ENCODE measurements around the gene GNG8. TPM values are rescaled to one million over a fixed set of nuclear protein-coding genes. Genes with fewer than 3 reads are reported as not detected.
A peak's percentile ranks its signal among the peaks of the same experiment; 100 is the strongest.

The GNG8 gene
- total and polyA plus RNA-seq, 10 of the 15 experiments (the other 5 are each of a cell fraction or from before 2014, with no cell fraction given): 1.2 to 6.6 (median 2.7) TPM; not detected in 6

DNA sequence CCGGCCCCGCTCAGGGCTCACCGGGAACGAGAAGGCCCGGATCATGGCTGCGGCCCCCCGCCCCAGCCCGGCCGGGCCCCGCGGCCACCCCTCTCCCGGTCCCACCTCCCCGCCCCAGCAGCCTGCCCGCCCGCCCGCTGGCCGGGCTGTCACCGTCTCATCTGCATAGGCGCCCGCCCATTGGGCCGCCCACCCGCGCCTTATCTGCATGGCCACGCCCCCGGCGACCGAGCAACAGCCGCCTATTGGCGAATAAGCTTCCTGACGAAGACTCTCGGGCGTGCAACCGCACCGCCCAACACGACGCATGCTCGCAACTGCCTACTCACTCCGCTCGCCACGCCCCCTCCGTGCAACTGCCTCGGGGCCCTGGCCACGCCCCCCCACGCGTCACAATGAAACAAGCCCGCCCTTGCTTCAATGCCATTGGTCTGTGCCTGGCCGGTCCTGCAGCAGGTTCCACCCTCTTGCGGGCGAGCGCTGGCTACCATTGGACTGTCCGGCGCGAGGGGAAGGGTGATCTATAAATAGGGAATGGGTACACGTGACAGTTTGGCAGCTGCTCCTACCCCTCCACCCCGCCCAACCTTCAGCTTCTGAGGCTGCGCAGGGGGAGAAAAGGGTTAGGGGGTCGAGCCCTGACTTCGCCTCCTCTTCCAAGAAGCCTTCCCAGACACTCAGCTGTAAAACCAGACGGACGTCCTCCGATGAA, 25.2 kb upstream of the GNG8 start, which contains the start of gene DACT3 (continued):
- TF ChIP-seq MAX (IDR thresholded peaks at IDR 0.05; ENCODE audit: low read depth, low read length): peak; percentile 85
- TF ChIP-seq SMAD5 (IDR thresholded peaks at IDR 0.05; ENCODE audit: low read depth): no peak
- peak; percentile 46 for TF ChIP-seq RELA (IDR thresholded peaks at IDR 0.05; ENCODE audit: borderline replicate concordance, partially characterized antibody)
- TF ChIP-seq REST (IDR thresholded peaks at IDR 0.05; ENCODE audit: low read depth, low read length): no peak
- no peak; the same call in 1 of the 2 replicates for TF ChIP-seq YY1 (IDR thresholded peaks at IDR 0.05; ENCODE audit: low read depth, low read length)
- TF ChIP-seq BCL11A (IDR thresholded peaks at IDR 0.05; ENCODE audit: low read depth, low read length): no peak
- TF ChIP-seq SREBF2 (IDR thresholded peaks at IDR 0.05; ENCODE audit: low read length): 0 out of 2 replicates have a peak, but pooled peaks have one; percentile 8
- no peak for TF ChIP-seq SUPT20H (IDR thresholded peaks at IDR 0.05; ENCODE audit: borderline replicate concordance, control insufficient read depth, low read depth, low read length)
- TF ChIP-seq ATF7 (IDR thresholded peaks at IDR 0.05; ENCODE audit: low read depth): peak; percentile 18; the same call in 1 of the 2 replicates
- TF ChIP-seq POLR2AphosphoS2 (IDR thresholded peaks at IDR 0.05; ENCODE audit: low read depth, low read length): no peak
- no peak for TF ChIP-seq TCF7 (IDR thresholded peaks at IDR 0.05; ENCODE audit: borderline replicate concordance)
- peak; percentile 76; the same call in 1 of the 2 replicates for TF ChIP-seq CHD2 (IDR thresholded peaks at IDR 0.05; ENCODE audit: borderline replicate concordance, low read depth, low read length)
- no peak for TF ChIP-seq PAX8 (IDR thresholded peaks at IDR 0.05)
- no peak for TF ChIP-seq NR2F1 (conservative IDR thresholded peaks at IDR 0.05)
- no peak for TF ChIP-seq KAT2A (conservative IDR thresholded peaks at IDR 0.05; ENCODE audit: control insufficient read depth, low read depth, low read length)
- no peak for TF ChIP-seq LARP7 (IDR thresholded peaks at IDR 0.05)
- no peak for TF ChIP-seq GABPA (IDR thresholded peaks at IDR 0.05; ENCODE audit: low read depth)
- peak; percentile 100 for TF ChIP-seq HDGF (IDR thresholded peaks at IDR 0.05)
